GM23248 (cell line): Measurements from ENCODE around the gene PADI6.
"Not testable (repeated sequence)": the region's sequence is repeated elsewhere in the genome, so short reads cannot be mapped to it uniquely, and the experiment has no call there.

Source experiments
- EZH2 ChIP-seq: fragments of 200-600 bp; sonication (generic); IDR thresholded peaks from 2 replicates; pipeline ENCODE4 v1.6.1; 2018; ENCODE audit warnings: antibody characterized with exemption, mild to moderate bottlenecking; ENCODE audit not compliant: insufficient read depth, poor library complexity, severe bottlenecking
- EZH2phosphoT487 ChIP-seq: fragments of 200-600 bp; sonication (generic); IDR thresholded peaks from 2 replicates; pipeline ENCODE4 v1.6.1; 2018; ENCODE audit warnings: antibody characterized with exemption, moderate library complexity, mild to moderate bottlenecking, low read depth; ENCODE audit not compliant: insufficient read depth

GRCh38 chr1:17407786-17408514 is 36.0 kb downstream of the PADI6 start:
- not testable (repeated sequence) for TF ChIP-seq EZH2phosphoT487, EZH2
